ENCODE measurements around the gene KCNK16.

KCNK16 gene

DNA sequence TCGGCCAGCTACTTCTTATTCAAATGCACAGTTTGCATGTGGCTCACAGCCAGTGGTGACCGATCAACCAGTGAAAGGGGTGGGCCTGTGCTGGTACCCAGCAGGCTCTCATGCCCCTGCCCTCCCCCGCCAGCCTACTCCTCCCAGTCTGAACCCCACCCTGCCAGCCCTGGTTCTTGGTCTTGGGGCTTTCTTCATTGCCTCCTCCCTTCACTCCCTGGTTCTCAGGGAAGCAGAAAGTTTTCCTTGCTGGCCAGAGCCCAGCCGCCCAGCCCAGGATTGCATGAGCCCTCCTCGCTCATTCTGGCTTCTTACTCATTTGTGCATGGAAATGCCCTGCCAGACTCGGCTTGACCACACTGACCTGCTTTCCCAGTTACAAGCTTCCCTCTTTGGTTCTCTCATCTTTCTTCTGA lies 49.1 kb downstream of the KCNK16 start:
- no peak for DNase-seq

DNA sequence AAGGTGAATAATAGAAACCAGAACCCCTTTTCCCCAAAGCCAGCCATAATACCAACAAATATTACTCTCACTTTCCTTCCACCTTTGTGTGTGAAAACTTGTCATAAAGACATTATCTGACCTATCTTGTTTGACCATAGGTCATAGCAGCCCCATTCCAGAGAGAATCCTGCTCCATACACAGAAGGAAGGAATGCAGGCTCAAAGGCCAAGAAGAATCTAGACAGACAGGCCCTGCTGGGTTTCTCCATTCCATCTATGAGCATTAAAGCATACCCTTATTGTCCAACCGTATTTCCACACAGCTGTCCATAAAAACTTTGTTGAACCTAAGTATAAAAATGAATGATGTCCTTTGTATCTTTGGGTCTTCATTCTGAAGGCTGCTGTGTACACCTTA lies 52.5 kb downstream of the KCNK16 start:
- DNase-seq, result peak; percentile 68

DNA sequence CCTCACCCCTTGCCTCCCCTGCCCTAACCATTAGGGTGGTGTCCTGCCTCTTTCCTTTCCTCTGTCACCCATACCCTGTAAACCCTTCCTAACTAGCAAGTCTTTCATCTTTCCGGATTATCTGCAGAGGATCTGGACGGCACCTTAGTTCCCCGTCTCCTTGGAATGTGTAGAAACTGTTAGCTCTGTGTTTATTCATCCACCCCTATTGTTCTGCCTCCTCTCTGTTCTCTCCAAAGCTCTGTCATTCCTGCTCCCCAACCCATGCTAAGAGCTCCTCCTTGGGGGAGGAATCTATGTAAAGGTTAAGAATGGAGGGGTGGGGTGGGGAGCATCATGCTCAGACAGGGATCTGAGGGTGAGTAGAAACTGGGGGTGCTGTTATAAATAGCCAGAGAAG lies 53.8 kb downstream of the KCNK16 start:
- no peak for DNase-seq

GRCh38 chr6:39268171-39268570 lies 54.3 kb downstream of the KCNK16 start:
- DNase-seq, result no peak

DNA sequence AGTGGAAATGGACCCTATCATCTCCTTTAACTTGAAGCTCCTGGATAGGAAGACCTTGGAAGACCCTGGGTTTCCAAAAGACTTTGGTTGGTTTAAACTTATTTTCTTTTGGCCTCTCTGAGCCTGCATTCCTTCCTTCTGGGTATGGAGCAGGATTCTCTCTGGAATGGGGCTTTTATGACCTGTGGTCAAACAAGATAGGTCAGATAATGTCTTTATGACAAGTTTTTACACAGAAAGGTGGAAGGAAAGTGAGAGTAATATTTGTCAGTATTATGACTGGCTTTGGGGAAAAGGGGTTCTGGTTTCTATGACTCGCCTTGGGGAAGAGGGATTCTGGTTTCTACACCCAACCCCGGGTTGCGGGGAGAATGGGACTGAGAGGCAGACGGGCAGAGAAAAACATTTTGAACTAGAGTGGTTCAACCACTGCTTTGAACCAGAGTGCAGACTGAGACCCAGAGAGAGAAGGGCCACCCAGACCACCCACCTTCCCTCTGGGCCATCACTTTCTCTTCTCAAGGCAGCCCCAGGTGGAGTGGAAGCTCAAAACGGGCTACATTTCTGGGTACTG lies 55.6 kb downstream of the KCNK16 start:
- DNase-seq, result peak; percentile 57

GRCh38 chr6:39266375-39266774 lies 56.1 kb downstream of the KCNK16 start:
- no peak for DNase-seq

Measured in islet precursor cell (in vitro differentiated cells).